Measurements from ENCODE around the gene PTPRN2.
A peak's percentile ranks its signal among the peaks of the same experiment; 100 is the strongest.

Gene PTPRN2

GRCh38 chr7:157881048-157881771 is 706.4 kb downstream of the PTPRN2 start:
- H3K4me1 ChIP-seq (ENCODE audit: control insufficient read depth, low read depth, low read length): no peaks in the 10 kb centered on the region
- H2BK120ac ChIP-seq (ENCODE audit: low read depth, low read length): no peak overlapping the region
- no peak overlapping the region for H3K56ac ChIP-seq (ENCODE audit: low read length)
- H2BK15ac ChIP-seq (replicated peaks; ENCODE audit: low read depth): no peak overlapping the region
- H3K79me1 ChIP-seq (ENCODE audit: low read length): no peaks in the 10 kb centered on the region
- H3K4me3 ChIP-seq (ENCODE audit: low read length): no peak overlapping the region
- no peak overlapping the region for H3K9ac ChIP-seq (ENCODE audit: low read length)
- no peak overlapping the region for H4K8ac ChIP-seq (ENCODE audit: low read depth, low read length)
- H3K27ac ChIP-seq (ENCODE audit: low read depth, low read length): no peak overlapping the region
- DNase-seq: peak; percentile 56
- no CpG with 5 or more reads among the region's 8 CpGs for WGBS (ENCODE audit: extremely low coverage, insufficient coverage, low lambda C conversion rate)
- H2AK5ac ChIP-seq (ENCODE audit: low read length): no peak overlapping the region
- H3K79me2 ChIP-seq (ENCODE audit: control insufficient read depth, insufficient read depth, low read length): no peaks in the 10 kb centered on the region
- H4K5ac ChIP-seq (ENCODE audit: low read length): no peak overlapping the region
- H2BK5ac ChIP-seq (ENCODE audit: low read length): no peak overlapping the region
- no peaks in the 10 kb centered on the region for H3K27me3 ChIP-seq (ENCODE audit: insufficient read depth, low read length, poor library complexity)
- H3K4me2 ChIP-seq (ENCODE audit: low read length): no peak overlapping the region
- H3K18ac ChIP-seq (ENCODE audit: low read length): no peak overlapping the region
- no peak overlapping the region for H3K4ac ChIP-seq (ENCODE audit: low read depth, low read length)
- no peaks in the 10 kb centered on the region for H3K36me3 ChIP-seq (ENCODE audit: control insufficient read depth, insufficient read depth, low read length)
- H3K23ac ChIP-seq (ENCODE audit: low read length): no peak overlapping the region

- no peaks in the 10 kb centered on the region for H3K79me1 ChIP-seq (ENCODE audit: low read length)
- no peak overlapping the region for H3K9ac ChIP-seq (ENCODE audit: low read length)
- H2BK15ac ChIP-seq (replicated peaks; ENCODE audit: low read depth): no peak overlapping the region
- H3K4me2 ChIP-seq (ENCODE audit: low read length): no peak overlapping the region
- H3K56ac ChIP-seq (ENCODE audit: low read length): no peak overlapping the region
- H2BK120ac ChIP-seq (ENCODE audit: low read depth, low read length): no peak overlapping the region
- H4K5ac ChIP-seq (ENCODE audit: low read length): no peak overlapping the region
- no peak for DNase-seq
- no peak overlapping the region for H3K27ac ChIP-seq (ENCODE audit: low read depth, low read length)
- no peaks in the 10 kb centered on the region for H3K36me3 ChIP-seq (ENCODE audit: control insufficient read depth, insufficient read depth, low read length)
- no peak overlapping the region for H3K18ac ChIP-seq (ENCODE audit: low read length)
- H3K27me3 ChIP-seq (ENCODE audit: insufficient read depth, low read length, poor library complexity): no peaks in the 10 kb centered on the region
- no CpG with 5 or more reads among the region's 10 CpGs for WGBS (ENCODE audit: extremely low coverage, insufficient coverage, low lambda C conversion rate)
- H4K8ac ChIP-seq (ENCODE audit: low read depth, low read length): no peak overlapping the region
- H3K23ac ChIP-seq (ENCODE audit: low read length): no peak overlapping the region
- no peaks in the 10 kb centered on the region for H3K79me2 ChIP-seq (ENCODE audit: control insufficient read depth, insufficient read depth, low read length)
- no peak overlapping the region for H2AK5ac ChIP-seq (ENCODE audit: low read length)
- no peak overlapping the region for H3K4me3 ChIP-seq (ENCODE audit: low read length)
- no peak overlapping the region for H2BK5ac ChIP-seq (ENCODE audit: low read length)
- peaks cover 2% of the 10 kb centered on the region for H3K4me1 ChIP-seq (ENCODE audit: control insufficient read depth, low read depth, low read length)
- no peak overlapping the region for H3K4ac ChIP-seq (ENCODE audit: low read depth, low read length)
These were observed 708.2 kb downstream of the PTPRN2 start for GRCh38 chr7:157879391-157879790.

- Histone ChIP-seq H3K4me3 (ENCODE audit: low read length) (no peak overlapping the region), H2AK5ac (ENCODE audit: low read length) (no peak overlapping the region), H2BK15ac (replicated peaks; ENCODE audit: low read depth) (no peak overlapping the region), H3K36me3 (ENCODE audit: control insufficient read depth, insufficient read depth, low read length) (no peaks in the 10 kb centered on the region), H3K4me1 (ENCODE audit: control insufficient read depth, low read depth, low read length) (peaks cover 2% of the 10 kb centered on the region), H2BK5ac (ENCODE audit: low read length) (no peak overlapping the region), H3K18ac (ENCODE audit: low read length) (no peak overlapping the region), H2BK120ac (ENCODE audit: low read depth, low read length) (no peak overlapping the region), H3K27ac (ENCODE audit: low read depth, low read length) (no peak overlapping the region), H3K4me2 (ENCODE audit: low read length) (no peak overlapping the region), H3K79me1 (ENCODE audit: low read length) (no peaks in the 10 kb centered on the region), H4K8ac (ENCODE audit: low read depth, low read length) (no peak overlapping the region), H3K9ac (ENCODE audit: low read length) (no peak overlapping the region), H3K23ac (ENCODE audit: low read length) (no peak overlapping the region), H4K5ac (ENCODE audit: low read length) (no peak overlapping the region), H3K27me3 (ENCODE audit: insufficient read depth, low read length, poor library complexity) (no peaks in the 10 kb centered on the region), H3K79me2 (ENCODE audit: control insufficient read depth, insufficient read depth, low read length) (no peaks in the 10 kb centered on the region), H3K56ac (ENCODE audit: low read length) (no peak overlapping the region), H3K4ac (ENCODE audit: low read depth, low read length) (no peak overlapping the region)
- no peak for DNase-seq
- WGBS (ENCODE audit: extremely low coverage, insufficient coverage, low lambda C conversion rate): no CpG with 5 or more reads among the region's 31 CpGs
These were observed 710.1 kb downstream of the PTPRN2 start for GRCh38 chr7:157877298-157878090.

- no CpG with 5 or more reads among the region's 36 CpGs for WGBS (ENCODE audit: extremely low coverage, insufficient coverage, low lambda C conversion rate)
- H2AK5ac ChIP-seq (ENCODE audit: low read length): no peak overlapping the region
- no peak overlapping the region for H2BK5ac ChIP-seq (ENCODE audit: low read length)
- no peaks in the 10 kb centered on the region for H3K79me2 ChIP-seq (ENCODE audit: control insufficient read depth, insufficient read depth, low read length)
- H3K56ac ChIP-seq (ENCODE audit: low read length): no peak overlapping the region
- H4K5ac ChIP-seq (ENCODE audit: low read length): no peak overlapping the region
- H2BK120ac ChIP-seq (ENCODE audit: low read depth, low read length): no peak overlapping the region
- no peaks in the 10 kb centered on the region for H3K79me1 ChIP-seq (ENCODE audit: low read length)
- no peak overlapping the region for H4K8ac ChIP-seq (ENCODE audit: low read depth, low read length)
- peaks cover 2% of the 10 kb centered on the region for H3K4me1 ChIP-seq (ENCODE audit: control insufficient read depth, low read depth, low read length)
- H3K27me3 ChIP-seq (ENCODE audit: insufficient read depth, low read length, poor library complexity): no peaks in the 10 kb centered on the region
- H3K4me2 ChIP-seq (ENCODE audit: low read length): no peak overlapping the region
- no peak overlapping the region for H3K23ac ChIP-seq (ENCODE audit: low read length)
- H3K4ac ChIP-seq (ENCODE audit: low read depth, low read length): no peak overlapping the region
- peak; percentile 11 for DNase-seq
- no peak overlapping the region for H3K9ac ChIP-seq (ENCODE audit: low read length)
- H3K18ac ChIP-seq (ENCODE audit: low read length): no peak overlapping the region
- H2BK15ac ChIP-seq (replicated peaks; ENCODE audit: low read depth): no peak overlapping the region
- no peak overlapping the region for H3K4me3 ChIP-seq (ENCODE audit: low read length)
- H3K27ac ChIP-seq (ENCODE audit: low read depth, low read length): no peak overlapping the region
- no peaks in the 10 kb centered on the region for H3K36me3 ChIP-seq (ENCODE audit: control insufficient read depth, insufficient read depth, low read length)
These were observed 710.9 kb downstream of the PTPRN2 start for GRCh38 chr7:157876469-157877285.

- Histone ChIP-seq H3K4ac (ENCODE audit: low read depth, low read length) (no peak overlapping the region), H2BK15ac (replicated peaks; ENCODE audit: low read depth) (no peak overlapping the region), H4K5ac (ENCODE audit: low read length) (no peak overlapping the region), H4K8ac (ENCODE audit: low read depth, low read length) (no peak overlapping the region), H3K4me1 (ENCODE audit: control insufficient read depth, low read depth, low read length) (peaks cover 2% of the 10 kb centered on the region), H2BK120ac (ENCODE audit: low read depth, low read length) (no peak overlapping the region), H3K36me3 (ENCODE audit: control insufficient read depth, insufficient read depth, low read length) (no peaks in the 10 kb centered on the region), H3K9ac (ENCODE audit: low read length) (no peak overlapping the region), H3K4me2 (ENCODE audit: low read length) (peak overlapping the region; percentile 36), H2BK5ac (ENCODE audit: low read length) (no peak overlapping the region), H3K18ac (ENCODE audit: low read length) (no peak overlapping the region), H3K79me2 (ENCODE audit: control insufficient read depth, insufficient read depth, low read length) (no peaks in the 10 kb centered on the region), H3K27me3 (ENCODE audit: insufficient read depth, low read length, poor library complexity) (no peaks in the 10 kb centered on the region), H3K79me1 (ENCODE audit: low read length) (no peaks in the 10 kb centered on the region), H3K23ac (ENCODE audit: low read length) (no peak overlapping the region), H3K56ac (ENCODE audit: low read length) (no peak overlapping the region), H3K27ac (ENCODE audit: low read depth, low read length) (no peak overlapping the region), H3K4me3 (ENCODE audit: low read length) (no peak overlapping the region), H2AK5ac (ENCODE audit: low read length) (no peak overlapping the region)
- WGBS (ENCODE audit: extremely low coverage, insufficient coverage, low lambda C conversion rate): no CpG with 5 or more reads among the region's 30 CpGs
- DNase-seq: peak; percentile 70
These were observed 712.1 kb downstream of the PTPRN2 start for GRCh38 chr7:157875230-157876179.
